Measurements from ENCODE around the gene ALKBH1.
"Not testable (repeated sequence)": the region's sequence is repeated elsewhere in the genome, so short reads cannot be mapped to it uniquely, and the experiment has no call there.

ALKBH1 gene

GRCh38 chr14:77708749-77709148 is 926 bp upstream of the ALKBH1 start:
- Mint-ChIP-seq H3K4me1 (peaks cover 33% of the 10 kb centered on the region), H3K36me3 (peaks cover 19% of the 10 kb centered on the region), H3K9me3 (no peaks in the 10 kb centered on the region), H3K27ac (peak overlapping the region; percentile 92), H3K4me3 (peak overlapping the region; percentile 93), H3K27me3 (no peaks in the 10 kb centered on the region)
- ATAC-seq = no peak

GRCh38 chr14:77707355-77707723 is 484 bp downstream of the ALKBH1 start:
- peaks cover 19% of the 10 kb centered on the region for H3K36me3 Mint-ChIP-seq
- H3K27ac Mint-ChIP-seq = peak overlapping the region; percentile 92
- no peaks in the 10 kb centered on the region for H3K9me3 Mint-ChIP-seq
- peak overlapping the region; percentile 93 for H3K4me3 Mint-ChIP-seq
- H3K27me3 Mint-ChIP-seq = no peaks in the 10 kb centered on the region
- ATAC-seq = peak; percentile 46
- peaks cover 33% of the 10 kb centered on the region for H3K4me1 Mint-ChIP-seq

- Mint-ChIP-seq H3K4me1 (no peaks in the 10 kb centered on the region), H3K27me3 (no peaks in the 10 kb centered on the region), H3K9me3 (no peaks in the 10 kb centered on the region), H3K36me3 (peaks cover 74% of the 10 kb centered on the region), H3K4me3 (no peak overlapping the region), H3K27ac (no peak overlapping the region)
- no peak for ATAC-seq
These were observed 16.6 kb downstream of the ALKBH1 start for GRCh38 chr14:77691259-77691658.

- ATAC-seq = no peak
- Mint-ChIP-seq H3K9me3 (no peaks in the 10 kb centered on the region), H3K4me1 (no peaks in the 10 kb centered on the region), H3K27ac (no peak overlapping the region), H3K4me3 (no peak overlapping the region), H3K27me3 (no peaks in the 10 kb centered on the region), H3K36me3 (peaks cover 52% of the 10 kb centered on the region)
These were observed 25.7 kb downstream of the ALKBH1 start for GRCh38 chr14:77682158-77682553.

GRCh38 chr14:77681196-77682157 is 26.3 kb downstream of the ALKBH1 start:
- no peaks in the 10 kb centered on the region for H3K4me1 Mint-ChIP-seq
- no peak overlapping the region for H3K4me3 Mint-ChIP-seq
- no peaks in the 10 kb centered on the region for H3K9me3 Mint-ChIP-seq
- no peak for ATAC-seq
- no peak overlapping the region for H3K27ac Mint-ChIP-seq
- no peaks in the 10 kb centered on the region for H3K27me3 Mint-ChIP-seq
- peaks cover 49% of the 10 kb centered on the region for H3K36me3 Mint-ChIP-seq

GRCh38 chr14:77674931-77675330 is 32.9 kb downstream of the ALKBH1 start:
- no peak overlapping the region for H3K27ac Mint-ChIP-seq
- H3K4me1 Mint-ChIP-seq = no peaks in the 10 kb centered on the region
- peaks cover 70% of the 10 kb centered on the region for H3K36me3 Mint-ChIP-seq
- no peaks in the 10 kb centered on the region for H3K27me3 Mint-ChIP-seq
- ATAC-seq = no peak
- no peaks in the 10 kb centered on the region for H3K9me3 Mint-ChIP-seq
- no peak overlapping the region for H3K4me3 Mint-ChIP-seq

- H3K36me3 Mint-ChIP-seq = peaks cover 54% of the 10 kb centered on the region
- no peak for ATAC-seq
- H3K27me3 Mint-ChIP-seq = no peaks in the 10 kb centered on the region
- H3K4me1 Mint-ChIP-seq = no peaks in the 10 kb centered on the region
- no peak overlapping the region for H3K4me3 Mint-ChIP-seq
- H3K9me3 Mint-ChIP-seq = no peaks in the 10 kb centered on the region
- H3K27ac Mint-ChIP-seq = no peak overlapping the region
These were observed 34.6 kb downstream of the ALKBH1 start for GRCh38 chr14:77673193-77673592.

GRCh38 chr14:77667331-77667730 is 40.5 kb downstream of the ALKBH1 start:
- H3K36me3 Mint-ChIP-seq = peaks cover 4% of the 10 kb centered on the region
- H3K9me3 Mint-ChIP-seq = no peaks in the 10 kb centered on the region
- H3K4me1 Mint-ChIP-seq = no peaks in the 10 kb centered on the region
- no peak overlapping the region for H3K4me3 Mint-ChIP-seq
- no peak for ATAC-seq
- H3K27me3 Mint-ChIP-seq = no peaks in the 10 kb centered on the region
- H3K27ac Mint-ChIP-seq = no peak overlapping the region

GRCh38 chr14:77663293-77663692 is 44.5 kb downstream of the ALKBH1 start:
- Mint-ChIP-seq H3K4me3 (no peak overlapping the region), H3K27me3 (no peaks in the 10 kb centered on the region), H3K36me3 (no peaks in the 10 kb centered on the region), H3K9me3 (no peaks in the 10 kb centered on the region), H3K4me1 (no peaks in the 10 kb centered on the region), H3K27ac (no peak overlapping the region)
- ATAC-seq = no peak

- not testable (repeated sequence) for H3K4me3 Mint-ChIP-seq, ATAC-seq, H3K27me3 Mint-ChIP-seq, H3K36me3 Mint-ChIP-seq, H3K9me3 Mint-ChIP-seq, H3K4me1 Mint-ChIP-seq, H3K27ac Mint-ChIP-seq
These were observed 46.3 kb downstream of the ALKBH1 start for GRCh38 chr14:77661562-77661961.

GRCh38 chr14:77660754-77661153 is 47.1 kb downstream of the ALKBH1 start:
- Mint-ChIP-seq H3K27me3 (no peaks in the 10 kb centered on the region), H3K27ac (no peak overlapping the region), H3K9me3 (no peaks in the 10 kb centered on the region), H3K4me1 (no peaks in the 10 kb centered on the region), H3K36me3 (no peaks in the 10 kb centered on the region), H3K4me3 (no peak overlapping the region)
- ATAC-seq = no peak

GRCh38 chr14:77659831-77660230 is 48.0 kb downstream of the ALKBH1 start:
- no peak overlapping the region for H3K4me3 Mint-ChIP-seq
- H3K36me3 Mint-ChIP-seq = no peaks in the 10 kb centered on the region
- ATAC-seq = no peak
- H3K4me1 Mint-ChIP-seq = no peaks in the 10 kb centered on the region
- no peaks in the 10 kb centered on the region for H3K27me3 Mint-ChIP-seq
- H3K9me3 Mint-ChIP-seq = no peaks in the 10 kb centered on the region
- H3K27ac Mint-ChIP-seq = no peak overlapping the region

- no peak for ATAC-seq
- no peak overlapping the region for H3K4me3 Mint-ChIP-seq
- no peaks in the 10 kb centered on the region for H3K9me3 Mint-ChIP-seq
- no peak overlapping the region for H3K27ac Mint-ChIP-seq
- H3K4me1 Mint-ChIP-seq = no peaks in the 10 kb centered on the region
- H3K27me3 Mint-ChIP-seq = no peaks in the 10 kb centered on the region
- no peaks in the 10 kb centered on the region for H3K36me3 Mint-ChIP-seq
These were observed 50.5 kb downstream of the ALKBH1 start for GRCh38 chr14:77657280-77657679.

GRCh38 chr14:77654001-77654441 is 53.8 kb downstream of the ALKBH1 start:
- H3K4me1 Mint-ChIP-seq = no peaks in the 10 kb centered on the region
- no peaks in the 10 kb centered on the region for H3K9me3 Mint-ChIP-seq
- no peak overlapping the region for H3K27ac Mint-ChIP-seq
- ATAC-seq = no peak
- H3K36me3 Mint-ChIP-seq = no peaks in the 10 kb centered on the region
- no peaks in the 10 kb centered on the region for H3K27me3 Mint-ChIP-seq
- H3K4me3 Mint-ChIP-seq = no peak overlapping the region

- Mint-ChIP-seq H3K4me1 (no peaks in the 10 kb centered on the region), H3K27me3 (no peaks in the 10 kb centered on the region), H3K4me3 (no peak overlapping the region), H3K9me3 (peaks cover 3% of the 10 kb centered on the region), H3K27ac (no peak overlapping the region), H3K36me3 (no peaks in the 10 kb centered on the region)
- ATAC-seq = no peak
These were observed 58.5 kb downstream of the ALKBH1 start for GRCh38 chr14:77649326-77649725.

GRCh38 chr14:77648520-77649200 is 59.2 kb downstream of the ALKBH1 start:
- Mint-ChIP-seq H3K36me3 (no peaks in the 10 kb centered on the region), H3K4me3 (no peak overlapping the region), H3K9me3 (peaks cover 3% of the 10 kb centered on the region), H3K27ac (no peak overlapping the region), H3K27me3 (no peaks in the 10 kb centered on the region), H3K4me1 (no peaks in the 10 kb centered on the region)
- ATAC-seq = no peak
